GM21619 (cell line): Measurements from ENCODE around the gene LSR.
"Not testable (repeated sequence)": the region's sequence is repeated elsewhere in the genome, so short reads cannot be mapped to it uniquely, and the experiment has no call there.

Experiments used
- ATAC-seq: cut with Tn5 transposase; IDR thresholded peaks from one replicate; pipeline ENCODE4 v1.9.1; 2021; ENCODE audit not compliant: unreplicated experiment

Gene LSR

DNA sequence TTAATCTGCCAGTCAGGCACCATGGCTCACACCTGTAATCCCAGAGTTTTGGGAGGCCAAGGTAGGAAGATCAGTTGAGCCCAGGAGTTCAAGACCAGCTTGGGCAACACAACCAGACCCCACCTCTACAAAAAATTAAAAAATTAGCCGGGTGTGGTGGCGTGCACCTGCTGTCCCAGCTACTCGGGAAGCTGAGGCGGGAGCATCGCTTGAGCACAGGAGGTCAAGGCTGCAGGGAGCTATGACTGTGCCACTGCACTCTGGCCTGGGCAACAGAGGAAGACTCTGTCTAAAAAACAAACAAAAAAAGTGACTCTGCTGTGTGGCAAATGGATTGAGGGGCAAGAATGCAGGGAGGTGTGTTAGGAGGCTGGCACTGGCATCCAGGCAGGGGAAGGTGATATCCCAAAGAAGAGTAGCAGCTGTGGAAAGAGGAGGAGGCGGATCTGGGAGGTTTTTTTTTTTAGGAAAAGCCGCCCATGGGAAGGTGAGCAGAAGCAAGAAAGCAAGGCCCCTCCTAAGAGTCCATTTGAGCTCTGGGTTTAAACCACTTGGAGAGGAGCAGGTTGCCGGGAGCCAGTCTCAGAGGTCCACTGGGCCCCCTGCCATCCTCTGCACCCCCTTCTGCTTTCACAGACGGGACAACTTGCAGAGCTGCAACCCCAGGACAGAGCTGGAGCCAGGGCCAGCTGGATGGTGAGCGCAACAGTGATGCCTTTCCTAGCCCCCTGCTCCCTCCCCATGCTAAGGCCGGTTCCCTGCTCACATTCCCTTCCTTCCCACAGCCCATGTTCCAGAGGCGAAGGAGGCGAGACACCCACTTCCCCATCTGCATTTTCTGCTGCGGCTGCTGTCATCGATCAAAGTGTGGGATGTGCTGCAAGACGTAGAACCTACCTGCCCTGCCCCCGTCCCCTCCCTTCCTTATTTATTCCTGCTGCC is 35.6 kb downstream of the LSR start:
- no peak for ATAC-seq

DNA sequence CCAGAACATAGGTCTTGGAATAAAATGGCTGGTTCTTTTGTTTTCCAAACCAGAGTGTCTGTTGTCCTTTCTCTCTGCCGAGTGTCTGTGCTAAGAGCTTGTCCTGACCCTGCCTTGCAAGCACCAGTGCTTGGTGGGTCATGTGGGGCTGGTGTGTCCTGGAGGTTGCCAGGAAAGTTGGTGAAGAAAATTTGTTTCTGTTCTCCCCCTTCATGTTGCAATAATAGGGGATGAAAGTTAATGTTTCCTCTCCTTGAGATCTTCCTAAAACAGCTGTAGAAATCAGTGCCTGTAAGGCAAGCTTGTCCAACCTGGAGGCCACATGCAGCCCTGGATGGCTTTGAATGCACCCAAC is 36.3 kb downstream of the LSR start:
- ATAC-seq = no peak

DNA sequence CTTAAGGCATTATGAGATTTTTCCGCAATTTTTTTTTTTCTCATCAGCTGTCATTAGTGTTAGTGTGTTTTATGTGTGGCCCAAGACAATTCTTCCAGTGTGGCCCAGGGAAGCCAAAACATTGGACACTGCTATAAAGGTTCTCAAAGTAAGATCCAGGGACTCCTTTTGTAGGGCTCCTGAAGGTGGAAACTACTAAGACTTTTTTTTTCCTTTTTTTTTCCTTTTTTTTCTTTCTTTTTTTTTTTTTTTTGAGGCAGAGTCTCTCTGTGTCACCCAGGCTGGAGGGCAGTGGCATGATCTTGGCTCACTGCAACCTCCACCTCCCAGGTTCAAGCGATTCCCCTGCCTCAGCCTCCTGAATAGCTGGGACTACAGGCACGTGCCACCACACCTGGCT is 36.7 kb downstream of the LSR start:
- not testable (repeated sequence) for ATAC-seq

DNA sequence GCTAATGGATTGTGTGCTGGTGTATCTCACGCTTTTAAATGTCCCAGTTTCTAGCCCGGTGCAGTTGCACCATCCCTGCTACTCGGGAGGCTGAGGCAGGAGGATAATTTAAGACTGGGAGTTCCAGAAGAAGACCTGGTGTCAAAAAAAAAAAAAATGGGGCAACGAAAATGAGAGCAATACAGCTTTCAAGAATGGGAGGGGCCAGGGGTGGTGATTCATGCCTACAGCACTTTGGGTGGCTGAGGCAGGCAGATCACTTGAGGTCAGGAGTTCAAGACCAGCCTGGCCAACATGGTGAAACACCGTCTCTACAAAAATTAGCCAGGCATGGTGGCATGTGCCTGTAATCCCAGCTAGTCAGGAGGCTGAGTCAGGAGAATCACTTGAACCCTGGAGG is 37.3 kb downstream of the LSR start:
- not testable (repeated sequence) for ATAC-seq

DNA sequence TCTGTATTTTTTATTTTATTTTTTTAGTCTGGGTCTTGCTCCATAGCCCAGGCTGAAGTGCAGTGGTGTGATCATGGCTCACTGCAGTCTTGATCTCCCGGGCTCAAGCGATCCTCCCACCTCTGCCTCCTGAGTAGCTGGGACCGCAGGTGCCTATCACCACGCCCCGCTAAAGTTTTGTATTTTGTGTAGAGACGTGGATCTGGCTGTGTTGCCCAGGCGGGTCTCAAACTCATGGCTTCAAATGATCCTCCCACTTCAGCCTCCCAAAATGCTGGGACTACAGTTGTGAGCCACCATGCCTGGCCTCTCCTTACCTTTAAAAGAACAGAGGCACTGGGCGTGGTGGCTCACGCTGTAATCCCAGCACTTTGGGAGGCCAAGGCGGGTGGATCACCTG is 38.9 kb downstream of the LSR start:
- no peak for ATAC-seq

DNA sequence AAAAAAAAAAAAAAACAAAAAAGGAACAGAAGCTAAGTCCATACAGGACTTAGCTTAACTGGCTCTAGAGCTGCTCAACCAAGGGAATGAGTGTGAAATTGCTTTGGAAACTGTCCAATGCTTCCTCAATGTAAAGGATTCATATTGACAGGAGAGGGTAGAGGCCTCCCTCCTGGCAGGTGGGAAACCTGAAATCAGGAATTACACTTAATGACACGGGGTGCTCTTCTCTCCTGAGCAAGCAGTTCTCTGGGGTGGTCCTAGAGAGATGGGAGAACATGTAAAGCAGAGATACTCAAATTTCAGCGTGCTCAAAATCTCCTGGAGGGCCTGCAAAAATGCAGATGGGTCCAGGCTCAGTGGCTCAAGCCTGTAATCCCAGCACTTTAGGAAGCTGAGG is 39.5 kb downstream of the LSR start:
- no peak for ATAC-seq

DNA sequence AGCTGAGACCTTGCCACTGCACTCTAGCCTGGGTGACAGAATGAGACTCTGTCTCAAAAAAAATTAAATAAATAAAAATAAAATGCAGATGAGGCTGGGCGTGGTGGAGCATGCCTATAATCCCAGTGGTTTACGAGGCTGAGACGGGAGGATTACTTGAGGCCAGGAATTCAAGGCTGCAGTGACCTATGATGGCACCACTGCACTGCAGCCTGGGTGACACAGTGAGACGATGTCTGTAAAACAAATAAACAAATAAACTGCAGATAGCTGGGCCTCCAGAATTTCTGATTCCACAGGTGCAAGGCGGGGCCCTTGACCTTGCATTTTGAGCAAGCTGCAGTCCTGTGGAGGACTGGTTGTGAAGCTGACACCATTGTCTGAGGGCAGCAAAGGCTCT is 40.1 kb downstream of the LSR start:
- no peak for ATAC-seq

DNA sequence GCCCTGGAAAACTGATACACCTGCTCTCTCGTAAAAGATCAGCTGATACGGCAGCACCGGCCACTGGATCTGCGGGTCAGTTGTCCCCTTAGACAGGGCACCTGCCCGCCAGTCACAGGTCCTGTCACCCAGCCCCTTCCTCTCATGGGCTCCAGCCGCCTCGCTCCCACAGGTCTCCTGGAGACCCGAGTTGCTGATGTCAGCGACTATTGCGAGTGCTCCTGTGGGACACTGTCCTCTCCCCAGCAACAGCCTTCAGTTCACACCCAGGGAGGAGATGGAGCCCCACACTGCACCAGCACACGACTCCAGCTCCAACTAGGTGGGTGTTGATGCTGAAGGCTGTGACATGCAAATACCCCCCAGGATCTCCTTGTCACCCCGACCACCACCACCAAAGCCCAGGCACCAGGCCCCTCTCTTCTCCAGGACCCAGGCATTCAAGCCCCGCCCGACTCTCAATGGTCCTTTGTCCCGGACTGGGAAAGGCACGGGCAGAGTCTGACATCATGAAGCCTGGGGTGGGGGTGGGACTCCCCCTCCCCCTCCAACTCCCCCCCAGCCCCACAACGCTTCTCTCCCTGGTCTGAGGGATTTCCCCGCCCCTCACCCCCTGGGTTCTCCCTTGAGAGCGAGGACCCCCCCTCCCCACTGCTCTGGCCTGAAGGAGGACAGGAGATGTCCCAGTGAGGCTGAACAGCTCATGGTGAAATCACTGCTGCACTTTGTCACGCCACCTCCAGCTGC is 41.8 kb downstream of the LSR start:
- ATAC-seq = no peak

DNA sequence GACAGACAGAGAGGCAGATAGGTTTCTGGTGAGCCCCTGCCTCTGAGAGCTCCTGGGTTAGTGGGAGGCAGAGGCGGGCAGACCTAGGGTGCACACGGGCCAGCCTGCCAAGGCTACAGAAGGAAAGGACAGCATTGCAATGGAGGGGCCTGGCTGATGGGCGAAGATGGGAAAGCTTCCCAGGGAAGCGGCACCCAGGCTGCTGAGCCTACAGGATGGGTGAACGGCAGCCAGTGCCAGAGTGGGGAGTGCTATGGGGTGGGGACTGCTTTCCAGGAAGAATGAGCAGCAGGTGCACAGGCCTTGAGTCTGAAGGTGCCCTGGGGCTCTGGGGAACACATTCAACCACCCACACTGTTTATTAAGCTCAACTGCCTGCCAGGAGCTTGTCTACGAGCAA is 42.5 kb downstream of the LSR start:
- ATAC-seq = no peak

DNA sequence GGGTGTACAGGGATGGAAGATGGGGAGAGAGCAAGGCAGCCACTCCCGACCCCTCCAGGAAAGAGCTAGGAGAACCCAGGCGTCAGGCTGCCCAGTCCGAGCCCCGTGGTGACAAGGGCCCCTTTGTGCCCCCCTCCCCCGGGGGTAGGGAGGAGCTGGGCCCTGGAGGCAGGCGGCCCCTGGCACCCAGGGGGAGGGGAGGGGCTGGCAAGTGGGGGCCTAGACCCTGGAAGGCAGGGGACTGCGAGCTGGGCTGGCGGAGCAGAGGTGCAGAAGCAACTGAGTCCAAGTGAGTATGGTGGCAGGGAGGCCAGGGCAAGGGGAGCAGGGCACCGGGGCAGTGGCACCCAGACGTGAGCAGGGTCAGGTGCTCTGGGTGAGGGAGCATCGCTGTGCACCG is 43.1 kb downstream of the LSR start, which contains the start of gene MAG:
MAG (plus strand) TSS at position 246 of the 400 bp plus-strand sequence. CDS start 3,248 bp downstream, outside the sequence.
- ATAC-seq = no peak

DNA sequence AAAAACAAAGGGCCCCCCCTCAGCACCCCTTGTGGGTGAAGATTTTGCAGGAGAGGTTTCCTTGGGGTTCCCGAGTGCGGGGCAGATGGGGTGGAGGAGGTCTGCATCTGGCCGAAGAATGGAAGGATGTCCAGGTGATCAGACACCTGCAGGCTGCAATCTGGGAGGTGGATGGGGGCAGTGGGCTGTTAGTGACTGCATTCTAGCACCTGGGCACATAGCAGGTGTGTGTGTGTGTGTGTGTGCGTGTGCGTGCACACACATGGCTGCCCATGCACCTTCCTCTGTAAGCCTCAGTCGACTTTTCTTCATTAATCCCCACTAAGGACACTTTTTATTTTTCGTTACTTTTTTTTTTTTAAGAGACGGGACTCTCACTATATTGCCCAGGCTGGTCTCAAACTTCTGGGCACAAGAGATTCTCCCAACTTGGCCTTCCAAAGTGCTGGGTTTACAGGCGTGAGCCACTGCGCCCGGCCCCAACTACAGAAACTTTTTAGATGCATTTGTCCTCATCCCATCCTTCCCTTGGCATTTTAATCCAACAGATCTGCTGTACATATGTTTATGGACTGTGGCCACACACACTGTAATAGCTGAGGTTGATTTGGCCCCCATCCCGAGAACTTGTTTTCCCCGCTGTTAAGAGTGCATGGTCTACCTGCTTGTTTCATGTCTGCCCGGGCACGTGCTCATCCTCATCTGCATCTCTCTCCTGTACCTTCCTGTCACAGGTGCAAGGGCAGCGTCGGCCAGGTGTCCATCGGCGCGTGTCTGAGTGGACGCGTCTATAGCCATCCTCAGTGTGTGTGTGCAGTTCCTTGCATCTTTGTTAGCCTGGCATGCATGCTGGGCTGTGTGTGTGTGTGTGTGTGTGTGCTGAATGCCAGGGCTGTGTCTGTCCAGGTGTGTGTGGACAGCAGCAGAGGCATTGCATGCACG is 43.9 kb downstream of the LSR start:
- ATAC-seq = no peak

DNA sequence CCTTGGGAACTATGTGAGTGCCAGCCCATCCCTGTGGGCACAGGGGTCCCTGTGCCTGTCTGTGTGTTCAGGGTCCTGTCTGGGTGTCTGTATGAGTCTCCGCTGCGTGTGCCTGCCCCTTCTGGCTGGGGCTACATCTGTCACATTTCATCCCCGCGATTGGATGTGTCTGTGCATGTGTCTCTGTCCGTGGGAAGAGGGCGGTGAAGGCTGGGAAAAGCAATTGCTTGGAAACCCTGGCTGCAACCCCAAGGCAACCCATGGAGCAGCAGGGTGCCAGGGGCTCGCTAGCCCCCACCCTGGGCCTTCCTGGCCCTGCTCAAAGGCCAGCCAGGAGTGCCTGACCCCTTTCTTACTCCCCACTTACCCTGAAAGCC is 44.5 kb downstream of the LSR start:
- no peak for ATAC-seq

DNA sequence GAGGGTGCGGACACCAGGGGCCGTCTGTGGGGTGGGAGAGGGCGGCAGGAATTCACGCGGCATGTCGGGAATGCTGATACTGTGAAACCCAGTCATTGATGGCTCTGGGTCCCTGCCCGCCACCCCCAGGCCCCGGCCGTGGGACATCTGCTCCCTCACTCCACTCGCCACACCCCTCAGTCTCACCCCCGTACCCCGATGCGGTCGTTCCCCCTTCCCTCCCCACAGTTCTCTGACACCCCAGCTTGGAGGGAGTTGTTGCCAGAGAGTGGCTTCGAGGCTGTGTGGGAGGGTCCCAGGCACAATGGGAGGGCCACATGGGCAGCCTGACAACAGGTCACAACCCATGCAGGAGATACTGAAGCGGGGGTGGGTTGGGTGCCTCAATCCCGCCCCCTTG is 45.0 kb downstream of the LSR start:
- ATAC-seq = no peak

DNA sequence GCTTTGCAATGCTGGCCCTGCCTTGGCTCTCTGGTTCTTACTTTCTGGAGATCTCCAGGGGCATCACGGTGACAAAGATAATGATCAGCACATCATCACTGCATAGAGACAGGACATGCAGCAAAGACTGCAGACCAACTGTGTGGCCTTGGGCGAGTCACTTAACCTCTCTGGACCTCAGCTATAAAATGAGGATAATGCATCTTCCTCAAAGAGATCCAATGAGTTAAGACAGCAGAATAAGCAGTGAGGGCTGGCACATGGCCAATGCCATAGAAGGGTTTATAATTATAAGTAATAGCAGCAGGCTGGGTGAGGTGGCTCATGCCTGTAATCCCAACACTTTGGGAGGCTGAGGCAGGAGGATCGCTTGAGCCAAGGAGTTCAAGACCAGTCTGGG is 45.5 kb downstream of the LSR start:
- ATAC-seq = no peak

DNA sequence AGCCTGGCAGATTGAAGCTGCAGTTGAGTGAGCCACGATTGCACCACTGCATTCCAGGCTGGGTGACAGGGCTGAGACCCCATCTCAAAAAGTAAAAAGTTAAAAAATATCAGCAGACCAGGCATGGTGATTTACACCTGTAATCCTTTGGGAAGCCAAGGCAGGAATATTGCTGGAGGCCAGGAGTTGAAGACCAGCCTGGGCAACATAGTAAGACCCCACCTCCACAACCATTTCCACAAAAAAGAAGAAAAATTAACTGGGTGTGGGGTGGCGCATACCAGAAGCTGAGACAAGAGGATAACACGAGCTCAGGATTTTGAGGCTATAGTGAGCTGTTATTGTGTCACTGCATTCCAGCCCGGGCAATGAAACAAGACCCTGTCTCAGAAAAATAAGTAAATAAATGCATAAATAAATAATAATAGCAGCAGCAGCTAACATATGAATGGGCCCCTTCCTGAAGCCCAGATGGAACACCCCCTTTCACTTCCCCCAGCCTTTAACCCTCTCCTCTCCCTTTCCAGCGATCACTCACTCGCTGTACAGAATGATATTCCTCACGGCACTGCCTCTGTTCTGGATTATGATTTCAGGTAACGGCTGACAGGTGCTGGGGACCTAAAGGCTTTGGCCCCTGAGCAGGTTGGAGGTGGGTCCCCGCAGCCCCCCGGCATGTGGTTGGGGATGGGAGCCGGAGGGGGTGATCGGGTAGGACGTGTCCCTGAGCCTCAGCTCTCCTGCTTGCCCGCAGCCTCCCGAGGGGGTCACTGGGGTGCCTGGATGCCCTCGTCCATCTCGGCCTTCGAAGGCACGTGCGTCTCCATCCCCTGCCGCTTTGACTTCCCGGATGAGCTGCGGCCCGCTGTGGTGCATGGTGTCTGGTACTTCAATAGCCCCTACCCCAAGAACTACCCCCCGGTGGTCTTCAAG is 46.3 kb downstream of the LSR start:
- no peak for ATAC-seq

DNA sequence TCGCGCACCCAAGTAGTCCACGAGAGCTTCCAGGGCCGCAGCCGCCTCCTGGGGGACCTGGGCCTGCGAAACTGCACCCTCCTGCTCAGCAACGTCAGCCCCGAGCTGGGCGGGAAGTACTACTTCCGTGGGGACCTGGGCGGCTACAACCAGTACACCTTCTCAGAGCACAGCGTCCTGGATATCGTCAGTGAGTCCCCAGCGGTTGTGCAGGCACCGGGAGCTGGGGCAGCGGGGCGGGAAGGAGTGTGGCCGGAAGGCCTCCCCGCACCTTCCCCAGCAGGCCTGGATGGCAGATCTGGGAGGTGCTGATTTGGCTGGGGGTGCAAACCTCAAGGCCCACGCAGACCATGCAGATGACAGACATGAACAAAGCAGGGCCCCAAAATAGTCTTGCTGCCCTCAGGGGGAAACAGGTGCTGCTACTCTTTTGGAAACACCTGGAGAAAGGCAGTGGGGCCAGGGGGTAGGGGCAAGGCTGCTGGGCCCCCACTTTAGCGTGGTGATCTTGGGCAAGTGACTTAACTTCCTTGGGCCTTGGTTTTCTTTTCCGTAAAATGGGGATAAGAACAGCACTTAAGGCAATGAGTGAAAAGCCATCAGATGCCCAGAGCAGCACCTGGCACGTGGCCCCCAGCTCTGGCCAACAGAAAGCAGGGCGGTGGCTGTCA is 47.1 kb downstream of the LSR start:
- ATAC-seq = no peak

DNA sequence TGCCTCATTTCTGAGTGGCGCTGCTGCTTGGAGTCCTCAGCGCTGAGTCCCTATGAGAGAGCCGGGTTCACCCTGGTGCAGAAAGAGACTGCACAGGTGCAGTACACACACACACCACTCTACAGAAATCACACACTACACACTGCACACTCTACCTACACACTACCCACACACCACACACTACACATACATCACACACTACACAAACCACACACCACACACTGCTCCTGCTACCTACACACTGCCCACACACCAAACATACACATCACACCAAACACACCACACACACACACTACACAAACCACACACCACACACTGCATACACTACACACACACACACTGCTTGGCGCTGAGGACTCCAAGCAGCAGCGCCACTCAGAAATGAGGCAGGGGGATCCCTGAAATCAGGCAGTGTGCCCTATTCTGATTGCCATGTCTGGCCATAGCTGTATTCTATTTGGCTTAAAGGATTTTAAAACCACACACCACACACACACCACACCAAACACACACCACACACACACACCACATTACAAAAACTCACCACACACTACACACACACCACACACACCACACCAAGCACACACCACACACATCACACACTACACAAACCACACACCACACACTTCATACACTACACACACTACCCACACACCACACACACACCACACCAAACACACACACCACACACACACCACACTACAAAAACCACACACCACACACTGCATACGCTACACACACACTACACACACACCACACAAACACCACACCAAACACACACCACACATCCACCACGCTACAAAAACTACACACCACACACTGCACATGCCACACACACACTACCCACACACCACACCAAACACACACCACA is 48.1 kb downstream of the LSR start:
- ATAC-seq = no peak

DNA sequence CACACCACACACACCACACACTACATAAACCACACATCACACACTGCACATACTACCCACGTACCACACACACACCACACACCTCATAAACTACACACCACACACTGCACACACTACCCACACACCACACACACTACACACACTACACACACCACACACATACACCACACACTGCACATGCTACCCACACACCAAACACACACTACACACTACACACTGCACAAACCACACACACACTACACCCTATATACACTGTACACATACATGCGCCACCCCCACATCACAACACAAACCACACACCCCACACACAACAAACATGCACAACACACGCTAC is 48.7 kb downstream of the LSR start:
- no peak for ATAC-seq

DNA sequence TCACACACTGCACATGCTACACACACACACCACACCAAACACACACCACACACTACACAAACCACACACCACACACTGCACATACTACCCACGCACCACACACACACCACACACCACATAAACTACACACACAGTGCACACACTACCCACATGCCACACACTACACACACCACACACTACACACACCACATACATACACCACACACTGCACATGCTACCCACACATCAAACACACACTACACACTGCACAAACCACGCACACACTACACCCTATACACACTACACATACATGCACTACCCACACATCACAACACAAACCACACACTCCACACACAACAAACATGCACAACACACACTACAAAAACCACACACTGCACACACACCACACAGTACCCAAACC is 49.1 kb downstream of the LSR start:
- ATAC-seq = no peak
